SK-N-SH (cell line): ENCODE measurements around the gene C1QL2. TPM values are rescaled to one million over a fixed set of nuclear protein-coding genes. Genes with fewer than 3 reads are reported as not detected.

ENCODE experiments used
- CTCF ChIA-PET: fragments of 300-600, 350-600 bp; formaldehyde crosslinking; extraction: SDS; loops from one replicate; lab custom pipeline; 2021; lab: Yijun Ruan, JAX
- POLR2A ChIA-PET: fragments of 350-600 bp; sonication (Branson Sonifier 250); formaldehyde crosslinking; extraction: SDS; loops from one replicate; lab custom pipeline; 2020; ENCODE audit warnings: antibody characterized with exemption, inconsistent platforms; lab: Yijun Ruan, JAX
- DNase-seq: peaks from one replicate; pipeline ENCODE4 v3.0.0; 2012
- H2AFZ ChIP-seq: fragments of 200-600 bp; sonication (generic); 2 replicates; pipeline ENCODE4 v1.8.1; 2016; ENCODE audit warnings: antibody characterized with exemption, mild to moderate bottlenecking, low read depth
- H3F3A ChIP-seq: fragments of 200-600 bp; sonication (generic); replicated peaks from 2 replicates; pipeline ENCODE3; 2016; ENCODE audit warnings: antibody characterized with exemption, mild to moderate bottlenecking; ENCODE audit not compliant: insufficient read depth
- H3K27ac ChIP-seq, 2 experiments: fragments of 200-500 bp in 1 of 2; fragments of 200-600 bp in 1 of 2; sonication (Bioruptor generic) in 1 of 2; sonication (generic), shearing (Covaris generic) in 1 of 2; 2 replicates each; pipeline versions ENCODE4 v1.5.1 to v1.6.1; 2014 to 2016; ENCODE audit warnings: low read depth in 2 of 2, inconsistent platforms in 1 of 2, low read length in 1 of 2, mild to moderate bottlenecking in 1 of 2, mixed read lengths in 1 of 2
- H3K27me3 ChIP-seq: fragments of 200-600 bp; sonication (generic), shearing (Covaris generic); 2 replicates; pipeline ENCODE4 v1.6.1; 2016; ENCODE audit warnings: mixed run types; ENCODE audit not compliant: insufficient read depth
- H3K36me3 ChIP-seq, 2 experiments: fragments of 200-500 bp in 1 of 2; fragments of 200-600 bp in 1 of 2; sonication (Bioruptor generic) in 1 of 2; sonication (generic) in 1 of 2; replicated peaks in 1 of 2; 2 replicates each; pipeline versions ENCODE3 to v1.5.1; 2014 to 2016; ENCODE audit warnings: low read length in 1 of 2, mild to moderate bottlenecking in 1 of 2; ENCODE audit not compliant: insufficient read depth in 2 of 2, control insufficient read depth in 1 of 2
- H3K4me1 ChIP-seq, 2 experiments: fragments of 200-500 bp in 1 of 2; fragments of 200-600 bp in 1 of 2; sonication (Bioruptor generic) in 1 of 2; sonication (generic), shearing (Covaris generic) in 1 of 2; 2 replicates each; pipeline versions ENCODE4 v1.5.1 to v1.6.1; 2014 to 2016; ENCODE audit warnings: low read depth in 1 of 2, low read length in 1 of 2, mixed run types in 1 of 2; ENCODE audit not compliant: insufficient read depth in 2 of 2, control insufficient read depth in 1 of 2
- H3K4me2 ChIP-seq: fragments of 200-600 bp; sonication (generic), shearing (Covaris generic); 2 replicates; pipeline ENCODE4 v1.6.1; 2017; ENCODE audit warnings: mixed run types
- H3K4me3 ChIP-seq, 2 experiments: fragments of 200-500 bp in 1 of 2; fragments of 200-600 bp in 1 of 2; sonication (Bioruptor generic) in 1 of 2; sonication (generic), shearing (Covaris generic) in 1 of 2; 2 replicates each; pipeline versions ENCODE4 v1.5.1 to v1.8.1; 2014 to 2016; ENCODE audit warnings: low read depth in 2 of 2, inconsistent platforms in 1 of 2, low read length in 1 of 2, mild to moderate bottlenecking in 1 of 2, mixed read lengths in 1 of 2, moderate library complexity in 1 of 2
- H3K79me2 ChIP-seq: fragments of 200-600 bp; sonication (generic); 2 replicates; pipeline ENCODE4 v1.8.1; 2017; ENCODE audit warnings: mild to moderate bottlenecking; ENCODE audit not compliant: insufficient read depth
- H3K9ac ChIP-seq: fragments of 200-600 bp; sonication (generic); 2 replicates; pipeline ENCODE4 v1.6.1; 2017; ENCODE audit warnings: mixed run types
- H3K9me2 ChIP-seq: fragments of 200-600 bp; sonication (generic); 2 replicates; pipeline ENCODE4 v1.6.1; 2017; ENCODE audit warnings: mixed run types
- H3K9me3 ChIP-seq: fragments of 200-600 bp; sonication (generic); 2 replicates; pipeline ENCODE4 v1.6.1; 2017; ENCODE audit warnings: mixed run types, mild to moderate bottlenecking, moderate library complexity
- H4K20me1 ChIP-seq: fragments of 200-600 bp; sonication (generic); 2 replicates; pipeline ENCODE4 v1.6.1; 2017; ENCODE audit warnings: mild to moderate bottlenecking, mixed run types; ENCODE audit not compliant: insufficient read depth
- ELF1 ChIP-seq: IDR thresholded peaks from 2 replicates; pipeline ENCODE4 v1.4.0; 2012
- EP300 ChIP-seq, 2 experiments: IDR thresholded peaks; 2 replicates each; pipeline versions ENCODE4 v1.4.0 to v1.6.1; 2012; ENCODE audit warnings: borderline replicate concordance in 1 of 2, low read depth in 1 of 2, low read length in 1 of 2
- EZH2phosphoT487 ChIP-seq: fragments of 200-600 bp; sonication (generic); IDR thresholded peaks from 2 replicates; pipeline ENCODE4 v1.6.1; 2017; ENCODE audit warnings: low read depth, mixed run types, mild to moderate bottlenecking, antibody characterized with exemption, moderate library complexity, borderline replicate concordance
- GABPA ChIP-seq: IDR thresholded peaks from 2 replicates; pipeline ENCODE4 v1.4.0; 2012; ENCODE audit warnings: low read depth, mild to moderate bottlenecking
- GATA2 ChIP-seq: sonication (generic); formaldehyde crosslinking; IDR thresholded peaks from 2 replicates; pipeline ENCODE4 v1.5.0; 2020; ENCODE audit warnings: mild to moderate bottlenecking, missing genetic modification reagents
- IRF3 ChIP-seq: fragments of 150-350 bp; IDR thresholded peaks from 2 replicates; pipeline ENCODE4 v1.6.1; 2016; ENCODE audit warnings: mild to moderate bottlenecking, low read depth, low read length
- JUND ChIP-seq: IDR thresholded peaks from 2 replicates; pipeline ENCODE4 v1.4.0; 2012
- MEF2A ChIP-seq: IDR thresholded peaks from 2 replicates; pipeline ENCODE4 v1.4.0; 2012; ENCODE audit warnings: low read depth, borderline replicate concordance
- NRF1 ChIP-seq: IDR thresholded peaks from 2 replicates; pipeline ENCODE4 v1.6.1; 2012; ENCODE audit warnings: low read depth, mild to moderate bottlenecking, low read length
- RAD21 ChIP-seq: IDR thresholded peaks from 2 replicates; pipeline ENCODE4 v1.6.1; 2012; ENCODE audit warnings: mild to moderate bottlenecking, low read length
- RCOR1 ChIP-seq: fragments of 150-350 bp; IDR thresholded peaks from 2 replicates; pipeline ENCODE4 v1.6.1; 2017; ENCODE audit warnings: antibody characterized with exemption, low read length
- RFX5 ChIP-seq: IDR thresholded peaks from 2 replicates; pipeline ENCODE4 v1.6.1; 2012; ENCODE audit warnings: mild to moderate bottlenecking, improper control_type of control experiment, low read length
- RXRA ChIP-seq: IDR thresholded peaks from 2 replicates; pipeline ENCODE4 v1.4.0; 2012; ENCODE audit warnings: low read depth, mild to moderate bottlenecking, borderline replicate concordance
- SIN3A ChIP-seq: IDR thresholded peaks from 2 replicates; pipeline ENCODE4 v1.6.1; 2012; ENCODE audit warnings: low read depth, mild to moderate bottlenecking, low read length, moderate library complexity, borderline replicate concordance
- SMC3 ChIP-seq: IDR thresholded peaks from 2 replicates; pipeline ENCODE4 v1.6.1; 2012; ENCODE audit warnings: low read depth, low read length, improper control_type of control experiment
- TAF1 ChIP-seq: IDR thresholded peaks from 2 replicates; pipeline ENCODE4 v1.6.1; 2012; ENCODE audit warnings: low read depth, mild to moderate bottlenecking, low read length, moderate library complexity, borderline replicate concordance
- TCF12 ChIP-seq: IDR thresholded peaks from 2 replicates; pipeline ENCODE4 v1.4.0; 2012
- YY1 ChIP-seq: IDR thresholded peaks from 2 replicates; pipeline ENCODE4 v1.4.0; 2012; ENCODE audit warnings: low read depth, mild to moderate bottlenecking
- ZBTB33 ChIP-seq: IDR thresholded peaks from 2 replicates; pipeline ENCODE4 v1.4.0; 2012; ENCODE audit warnings: low read depth, borderline replicate concordance
- WGBS: methylation state at CpG from one replicate; pipeline ENCODE4 v1.1.6; 2017; ENCODE audit warnings: low lambda C conversion rate; 5-methylcytosine and 5-hydroxymethylcytosine counted together
- polyA plus RNA-seq, 3 experiments: library from polyadenylated mRNA; depleted of rRNA; stranded (reverse); fragments of >200 nt; gene quantifications; 2 replicates each; pipeline ENCODE4 v1.2.3, GENCODE V29; 2012

C1QL2 gene
- polyA plus RNA-seq, 1 of the 3 experiments (the other 2 are of a cell fraction) = not detected

GRCh38 chr2:119112770-119113488, 45.6 kb downstream of the C1QL2 start:
- H4K20me1 ChIP-seq = no peaks in the 10 kb centered on the region
- H3K79me2 ChIP-seq = no peaks in the 10 kb centered on the region
- WGBS = 15% methylated on average over 7 of the region's 10 CpGs
- no peaks in the 10 kb centered on the region for H3F3A ChIP-seq
- H3K27ac ChIP-seq = no peak overlapping the region
- ChIA-PET POLR2A (no interaction called here), CTCF (no interaction called here)
- H3K9me2 ChIP-seq = no peaks in the 10 kb centered on the region
- no peaks in the 10 kb centered on the region for H3K9me3 ChIP-seq
- no peak for DNase-seq
- H3K4me1 ChIP-seq = no peaks in the 10 kb centered on the region
- no peak for TF ChIP-seq RXRA
- TF ChIP-seq GATA2 (CRISPR knock-in tag) = no peak
- TF ChIP-seq NRF1 = no peak
- no peak for TF ChIP-seq YY1
- no peak for TF ChIP-seq GABPA
- TF ChIP-seq MEF2A = no peak
- TF ChIP-seq RAD21 = no peak
- no peak for TF ChIP-seq EP300 (IDR thresholded peaks at IDR 0.05; ENCODE audit: borderline replicate concordance in 1 of 2, low read depth in 1 of 2, low read length in 1 of 2)
- no peak for TF ChIP-seq RCOR1
- TF ChIP-seq RFX5 = no peak
- TF ChIP-seq EZH2phosphoT487 = no peak
- TF ChIP-seq TCF12 = no peak
- no peak for TF ChIP-seq SIN3A
- TF ChIP-seq SMC3 = no peak
- no peak for TF ChIP-seq ELF1
- TF ChIP-seq JUND = no peak
- TF ChIP-seq ZBTB33 = no peak
- no peak for TF ChIP-seq TAF1
- no peak for TF ChIP-seq IRF3
- no peak overlapping the region for H2AFZ ChIP-seq
- H3K36me3 ChIP-seq = no peaks in the 10 kb centered on the region
- no peak overlapping the region for H3K4me2 ChIP-seq
- H3K4me3 ChIP-seq = no peak overlapping the region
- no peak overlapping the region for H3K9ac ChIP-seq
- no peaks in the 10 kb centered on the region for H3K27me3 ChIP-seq
